ENCODE data around the gene SKIC8.

DNA sequence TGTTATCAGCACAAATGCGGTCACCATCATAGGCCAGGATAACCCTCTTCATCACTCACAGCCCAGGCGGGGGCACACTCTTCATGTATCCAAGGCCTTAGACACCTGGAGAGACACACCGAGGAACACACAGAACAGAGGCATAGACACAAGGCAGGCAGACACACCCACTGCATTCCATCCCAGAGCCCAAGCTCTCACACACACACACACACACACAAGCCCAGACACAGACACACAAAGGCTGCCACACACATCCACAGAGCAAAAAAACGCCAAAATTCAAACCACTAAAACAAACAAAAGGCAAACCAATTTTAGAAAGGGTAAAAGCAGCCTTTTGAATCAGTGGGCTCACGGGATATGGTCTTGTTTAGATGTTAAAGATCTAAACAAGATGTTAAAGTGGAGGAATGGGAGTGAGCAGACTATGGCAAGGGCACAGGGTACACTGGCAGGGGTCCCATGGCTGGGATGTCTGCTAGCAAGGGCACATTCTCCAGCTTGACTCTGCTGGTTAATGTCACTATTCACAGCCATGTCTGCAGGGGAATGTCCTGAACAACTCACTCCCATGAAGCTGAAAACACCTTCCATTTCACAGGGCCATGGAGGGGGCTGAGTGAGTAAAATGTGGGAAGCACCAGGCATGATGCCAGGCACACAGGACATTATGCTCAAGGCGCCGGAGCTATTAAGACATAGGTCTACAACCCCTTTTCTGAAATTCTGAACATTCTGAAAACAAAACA is 25.9 kb upstream of the SKIC8 start:
- TF ChIP-seq, protein P1, sequence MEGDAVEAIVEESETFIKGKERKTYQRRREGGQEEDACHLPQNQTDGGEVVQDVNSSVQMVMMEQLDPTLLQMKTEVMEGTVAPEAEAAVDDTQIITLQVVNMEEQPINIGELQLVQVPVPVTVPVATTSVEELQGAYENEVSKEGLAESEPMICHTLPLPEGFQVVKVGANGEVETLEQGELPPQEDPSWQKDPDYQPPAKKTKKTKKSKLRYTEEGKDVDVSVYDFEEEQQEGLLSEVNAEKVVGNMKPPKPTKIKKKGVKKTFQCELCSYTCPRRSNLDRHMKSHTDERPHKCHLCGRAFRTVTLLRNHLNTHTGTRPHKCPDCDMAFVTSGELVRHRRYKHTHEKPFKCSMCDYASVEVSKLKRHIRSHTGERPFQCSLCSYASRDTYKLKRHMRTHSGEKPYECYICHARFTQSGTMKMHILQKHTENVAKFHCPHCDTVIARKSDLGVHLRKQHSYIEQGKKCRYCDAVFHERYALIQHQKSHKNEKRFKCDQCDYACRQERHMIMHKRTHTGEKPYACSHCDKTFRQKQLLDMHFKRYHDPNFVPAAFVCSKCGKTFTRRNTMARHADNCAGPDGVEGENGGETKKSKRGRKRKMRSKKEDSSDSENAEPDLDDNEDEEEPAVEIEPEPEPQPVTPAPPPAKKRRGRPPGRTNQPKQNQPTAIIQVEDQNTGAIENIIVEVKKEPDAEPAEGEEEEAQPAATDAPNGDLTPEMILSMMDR (conservative IDR thresholded peaks at IDR 0.05), result no peak
- no peak for TF ChIP-seq ZFX (IDR thresholded peaks at IDR 0.05)
